HPDE6-E6E7 (cell line): Measurements from ENCODE around the gene RASSF5.

Source experiments
- DNase-seq: peaks from one replicate; pipeline ENCODE4 v3.0.0; 2011; ENCODE audit warnings: missing footprints; ENCODE audit errors: extremely low spot score

RASSF5 gene

GRCh38 chr1:206497363-206497762, 10.0 kb upstream of the RASSF5 start:
- no peak for DNase-seq

GRCh38 chr1:206497774-206498173, 9.6 kb upstream of the RASSF5 start:
- no peak for DNase-seq

- peak; percentile 57 for DNase-seq
These were observed 8.6 kb upstream of the RASSF5 start for GRCh38 chr1:206498685-206499084.

GRCh38 chr1:206500046-206500445, 7.3 kb upstream of the RASSF5 start:
- DNase-seq: no peak

- no peak for DNase-seq
These were observed 5.5 kb upstream of the RASSF5 start for GRCh38 chr1:206501881-206502280.

GRCh38 chr1:206502403-206502802, 4.9 kb upstream of the RASSF5 start:
- DNase-seq: no peak

GRCh38 chr1:206502812-206503211, 4.5 kb upstream of the RASSF5 start:
- DNase-seq: no peak

- DNase-seq: peak; percentile 68
These were observed 3.6 kb upstream of the RASSF5 start for GRCh38 chr1:206503591-206504362.

- DNase-seq: no peak
These were observed 3.0 kb upstream of the RASSF5 start for GRCh38 chr1:206504363-206504713.

- no peak for DNase-seq
These were observed 1.5 kb upstream of the RASSF5 start for GRCh38 chr1:206505702-206506355.

GRCh38 chr1:206506405-206507283, 687 bp upstream of the RASSF5 start:
- DNase-seq: no peak

- no peak for DNase-seq
These were observed 979 bp downstream of the RASSF5 start for GRCh38 chr1:206508130-206508889.

GRCh38 chr1:206508956-206509355, 1.6 kb downstream of the RASSF5 start:
- DNase-seq: no peak

- DNase-seq: no peak
These were observed 2.4 kb downstream of the RASSF5 start for GRCh38 chr1:206509612-206510257.

GRCh38 chr1:206510371-206510770, 3.0 kb downstream of the RASSF5 start:
- DNase-seq: no peak

- no peak for DNase-seq
These were observed 4.2 kb downstream of the RASSF5 start for GRCh38 chr1:206511362-206512057.

GRCh38 chr1:206512058-206512850, 4.9 kb downstream of the RASSF5 start:
- DNase-seq: no peak

- DNase-seq: no peak
These were observed 5.5 kb downstream of the RASSF5 start for GRCh38 chr1:206512851-206513180.

GRCh38 chr1:206513312-206514111, 6.2 kb downstream of the RASSF5 start:
- peak; percentile 95 for DNase-seq
